PC-9 (cell line): ENCODE results near the gene LAMA2.

Experiments
- CTCF ChIP-seq: fragments of 200-600 bp; sonication (generic); conservative IDR thresholded peaks from 2 replicates; pipeline ENCODE4 v1.6.1; 2017; ENCODE audit warnings: mixed run types, antibody characterized with exemption, mild to moderate bottlenecking, moderate library complexity
- EZH2 ChIP-seq: fragments of 200-600 bp; sonication (generic); IDR thresholded peaks from 2 replicates; pipeline ENCODE4 v1.8.0; 2017; ENCODE audit warnings: antibody characterized with exemption, low read depth

GRCh38 chr6:129555206-129555832 lies 672.4 kb downstream of the LAMA2 start:
- TF ChIP-seq CTCF = no peak
- no peak for TF ChIP-seq EZH2
